Choroid plexus epithelial cell (primary cell): ENCODE results near the gene NEMP2.
A peak's percentile ranks its signal among the peaks of the same experiment; 100 is the strongest.
"Not testable (repeated sequence)": the region's sequence is repeated elsewhere in the genome, so short reads cannot be mapped to it uniquely, and the experiment has no call there.

Experiments used
- DNase-seq: peaks from one replicate; pipeline ENCODE4 v3.0.0-alpha.2; 2010; ENCODE audit warnings: low read depth
- H3K4me3 ChIP-seq: 2 replicates; pipeline ENCODE4 v1.5.1; 2011; ENCODE audit warnings: low read depth, mild to moderate bottlenecking, control low read depth, low read length, moderate library complexity
- TF ChIP-seq, protein P1 (sequence below): conservative IDR thresholded peaks from 2 replicates; pipeline ENCODE4 v1.5.1; 2011; ENCODE audit warnings: low read depth, mild to moderate bottlenecking, control low read depth, inconsistent platforms, low read length, moderate library complexity

NEMP2 gene

DNA sequence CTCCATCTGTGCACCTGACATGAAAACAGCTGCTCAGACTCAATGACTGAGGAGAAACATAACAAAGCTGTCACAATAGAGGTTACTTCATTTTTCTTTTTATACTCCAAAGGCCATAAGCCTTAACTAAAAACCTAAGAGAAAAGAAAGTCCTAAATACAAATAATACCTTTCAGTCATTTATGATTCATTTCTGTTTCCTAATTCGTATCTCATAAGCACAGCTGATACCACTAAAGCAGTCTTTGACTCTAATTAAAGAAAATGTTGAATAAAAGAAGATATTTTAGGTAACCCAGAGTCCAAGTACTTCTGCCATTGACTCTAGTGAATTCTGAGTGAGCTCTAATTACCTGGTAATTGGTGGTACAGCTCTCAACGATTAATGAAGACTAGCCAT lies 20.6 kb downstream of the NEMP2 start:
- no peak overlapping the region for H3K4me3 ChIP-seq
- DNase-seq, result no peak
- TF ChIP-seq, protein P1, sequence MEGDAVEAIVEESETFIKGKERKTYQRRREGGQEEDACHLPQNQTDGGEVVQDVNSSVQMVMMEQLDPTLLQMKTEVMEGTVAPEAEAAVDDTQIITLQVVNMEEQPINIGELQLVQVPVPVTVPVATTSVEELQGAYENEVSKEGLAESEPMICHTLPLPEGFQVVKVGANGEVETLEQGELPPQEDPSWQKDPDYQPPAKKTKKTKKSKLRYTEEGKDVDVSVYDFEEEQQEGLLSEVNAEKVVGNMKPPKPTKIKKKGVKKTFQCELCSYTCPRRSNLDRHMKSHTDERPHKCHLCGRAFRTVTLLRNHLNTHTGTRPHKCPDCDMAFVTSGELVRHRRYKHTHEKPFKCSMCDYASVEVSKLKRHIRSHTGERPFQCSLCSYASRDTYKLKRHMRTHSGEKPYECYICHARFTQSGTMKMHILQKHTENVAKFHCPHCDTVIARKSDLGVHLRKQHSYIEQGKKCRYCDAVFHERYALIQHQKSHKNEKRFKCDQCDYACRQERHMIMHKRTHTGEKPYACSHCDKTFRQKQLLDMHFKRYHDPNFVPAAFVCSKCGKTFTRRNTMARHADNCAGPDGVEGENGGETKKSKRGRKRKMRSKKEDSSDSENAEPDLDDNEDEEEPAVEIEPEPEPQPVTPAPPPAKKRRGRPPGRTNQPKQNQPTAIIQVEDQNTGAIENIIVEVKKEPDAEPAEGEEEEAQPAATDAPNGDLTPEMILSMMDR, result no peak

- no peak for DNase-seq
- TF ChIP-seq, protein P1, result no peak
- no peak overlapping the region for H3K4me3 ChIP-seq
Measured at GRCh38 chr2:190512539-190513095, 21.9 kb downstream of the NEMP2 start.

DNA sequence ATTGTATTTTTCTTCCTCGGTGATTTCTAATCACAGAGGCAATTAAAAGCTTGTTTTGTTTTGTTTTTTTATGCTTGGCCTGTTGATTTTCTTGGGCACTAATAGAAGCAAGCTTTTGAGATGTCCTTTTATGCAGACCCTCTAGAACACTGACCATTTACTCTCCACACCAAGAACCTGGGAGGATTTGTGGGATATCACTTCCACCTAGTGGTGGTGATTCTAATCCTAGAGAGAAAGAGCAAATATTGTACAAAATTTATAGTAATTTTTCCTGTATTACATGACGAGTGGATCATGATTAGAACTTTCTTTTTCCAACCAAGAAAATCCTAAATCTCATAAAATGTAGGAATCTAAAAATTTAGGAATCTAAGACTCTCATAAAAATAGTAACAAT lies 23.4 kb downstream of the NEMP2 start:
- H3K4me3 ChIP-seq, result no peak overlapping the region
- TF ChIP-seq, protein P1, result peak; percentile 69
- peak; percentile 78 for DNase-seq

- DNase-seq, H3K4me3 ChIP-seq: not testable (repeated sequence)
Measured at GRCh38 chr2:190509895-190510294, 24.6 kb downstream of the NEMP2 start.

- no peak overlapping the region for H3K4me3 ChIP-seq
- TF ChIP-seq, protein P1, result no peak
- DNase-seq, result peak; percentile 14
Measured at GRCh38 chr2:190507135-190507534, 27.4 kb downstream of the NEMP2 start.

- TF ChIP-seq, protein P1, result no peak
- H3K4me3 ChIP-seq, result no peak overlapping the region
- DNase-seq, result no peak
Measured at GRCh38 chr2:190506666-190507065, 27.9 kb downstream of the NEMP2 start.

DNA sequence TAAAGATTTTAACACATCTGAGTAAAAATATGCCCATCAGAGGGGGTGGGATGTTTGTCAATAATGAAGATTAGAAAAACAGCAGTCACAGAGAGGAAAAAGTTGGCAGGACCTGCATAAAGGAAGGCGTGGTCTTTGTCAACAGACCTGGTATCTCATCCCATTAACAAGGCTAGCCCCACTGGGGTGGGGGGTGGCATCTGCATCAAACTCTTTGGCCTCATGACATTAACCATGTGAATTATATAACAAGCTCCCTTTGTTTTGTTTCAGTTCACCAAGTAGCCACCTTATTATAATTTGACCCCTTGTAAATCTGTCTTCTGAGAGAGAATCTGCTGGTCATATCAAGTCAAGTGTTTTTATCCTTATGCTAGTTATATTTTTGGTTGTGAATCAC lies 28.8 kb downstream of the NEMP2 start:
- H3K4me3 ChIP-seq, result no peak overlapping the region
- TF ChIP-seq, protein P1, result no peak
- DNase-seq, result no peak
